Immature natural killer cell (primary cell): ENCODE results near the gene MFAP3L. TPM values are rescaled to one million over a fixed set of nuclear protein-coding genes. Genes with fewer than 3 reads are reported as not detected.

Experiments
- DNase-seq, 3 donors: peaks; one replicate each; pipeline ENCODE4 v3.0.0; 2022; ENCODE audit warnings: mixed read lengths in 1 of 3
- H3K27ac Mint-ChIP-seq, 6 donors: one replicate each; pipeline ENCODE4 v1.8.0; 2020; ENCODE audit warnings: mixed read lengths in 6 of 6, mild to moderate bottlenecking in 5 of 6, inconsistent platforms in 4 of 6, moderate library complexity in 3 of 6
- H3K27me3 Mint-ChIP-seq, 3 donors: one replicate each; pipeline ENCODE4 v1.8.0; 2020 to 2021; ENCODE audit warnings: low read depth in 3 of 3, mild to moderate bottlenecking in 3 of 3, mixed read lengths in 3 of 3, moderate library complexity in 3 of 3, inconsistent platforms in 1 of 3
- H3K36me3 Mint-ChIP-seq, 3 donors: one replicate each; pipeline ENCODE4 v1.8.0; 2020; ENCODE audit warnings: mixed read lengths in 3 of 3, inconsistent platforms in 2 of 3, mild to moderate bottlenecking in 2 of 3
- H3K4me1 Mint-ChIP-seq, 2 donors: one replicate each; pipeline ENCODE4 v1.8.0; 2020; ENCODE audit warnings: inconsistent platforms in 2 of 2, mild to moderate bottlenecking in 2 of 2, mixed read lengths in 2 of 2, moderate library complexity in 1 of 2
- H3K4me3 Mint-ChIP-seq, 5 donors: one replicate each; pipeline ENCODE4 v1.8.0; 2020; ENCODE audit warnings: mild to moderate bottlenecking in 5 of 5, mixed read lengths in 5 of 5, inconsistent platforms in 3 of 5, moderate library complexity in 3 of 5
- H3K9me3 Mint-ChIP-seq, 6 donors: one replicate each; pipeline ENCODE4 v1.8.0; 2020; ENCODE audit warnings: mild to moderate bottlenecking in 6 of 6, mixed read lengths in 6 of 6, inconsistent platforms in 4 of 6, moderate library complexity in 3 of 6
- polyA plus RNA-seq, 3 donors: library from polyadenylated mRNA; unstranded; fragments of 300-500 nt; fragmentation: Illumina TruSeq; gene quantifications; one replicate each; pipeline ENCODE4 v1.2.3, GENCODE V29; 2021

Gene MFAP3L
- polyA plus RNA-seq, 3 donors from 2014 or later: 0.63 to 3.4 (median 2.9) TPM

GRCh38 chr4:170038232-170038631, 12.0 kb upstream of the MFAP3L start:
- H3K9me3 Mint-ChIP-seq: no peaks in the 10 kb centered on the region
- H3K27me3 Mint-ChIP-seq: peaks cover 3 to 13% (median 8%) of the 10 kb centered on the region in 3 donors
- no peak overlapping the region for H3K4me3 Mint-ChIP-seq
- H3K4me1 Mint-ChIP-seq: no peaks in the 10 kb centered on the region
- no peak for DNase-seq
- no peak overlapping the region for H3K27ac Mint-ChIP-seq
- no peaks in the 10 kb centered on the region for H3K36me3 Mint-ChIP-seq

DNA sequence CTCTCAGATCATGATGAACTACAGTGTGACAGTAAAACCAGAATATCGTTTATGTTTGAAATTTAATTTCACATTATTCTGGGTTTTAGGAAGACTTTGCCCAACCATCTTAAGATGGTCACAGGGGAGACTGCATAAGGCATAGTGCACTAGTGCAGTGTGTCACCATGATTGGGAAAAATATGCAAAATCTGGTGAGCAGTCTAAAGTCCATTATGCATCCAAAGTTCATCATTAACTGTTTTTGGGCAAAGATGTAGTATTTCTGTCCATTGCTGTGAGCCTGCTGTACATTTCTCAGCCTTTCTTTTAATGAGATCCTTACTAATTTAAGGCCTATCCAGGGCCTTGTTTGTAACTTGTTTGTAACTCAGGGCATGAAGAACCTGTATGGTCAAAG, 11.3 kb upstream of the MFAP3L start:
- Mint-ChIP-seq H3K27me3 (peaks cover 0 to 15% (median 4%) of the 10 kb centered on the region in 3 donors), H3K9me3 (no peaks in the 10 kb centered on the region), H3K27ac (no peak overlapping the region), H3K4me3 (no peak overlapping the region), H3K4me1 (no peaks in the 10 kb centered on the region), H3K36me3 (no peaks in the 10 kb centered on the region)
- DNase-seq: no peak

DNA sequence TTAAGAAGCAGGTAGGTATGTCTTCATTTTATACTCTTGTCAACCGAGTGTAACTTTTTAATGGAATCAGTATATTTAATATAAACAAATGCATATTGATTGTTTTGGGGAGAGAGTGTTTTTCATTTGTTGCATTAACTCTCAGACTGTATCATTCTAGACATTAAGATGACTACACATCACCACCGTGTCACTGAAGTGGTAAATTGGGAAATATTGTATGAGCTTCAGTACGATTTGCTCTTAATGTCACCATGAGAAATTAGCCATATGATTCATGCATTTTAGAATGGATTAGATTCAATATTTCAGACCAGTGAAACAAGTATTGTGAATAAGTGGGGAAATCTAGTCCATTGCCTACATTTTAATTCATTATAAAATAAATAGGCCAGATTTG, 9.7 kb upstream of the MFAP3L start:
- no peak overlapping the region for H3K4me3 Mint-ChIP-seq
- no peak for DNase-seq
- H3K4me1 Mint-ChIP-seq: no peaks in the 10 kb centered on the region
- peaks cover 0 to 16% (median 2%) of the 10 kb centered on the region in 3 donors for H3K27me3 Mint-ChIP-seq
- no peaks in the 10 kb centered on the region for H3K36me3 Mint-ChIP-seq
- no peak overlapping the region for H3K27ac Mint-ChIP-seq
- no peaks in the 10 kb centered on the region for H3K9me3 Mint-ChIP-seq

DNA sequence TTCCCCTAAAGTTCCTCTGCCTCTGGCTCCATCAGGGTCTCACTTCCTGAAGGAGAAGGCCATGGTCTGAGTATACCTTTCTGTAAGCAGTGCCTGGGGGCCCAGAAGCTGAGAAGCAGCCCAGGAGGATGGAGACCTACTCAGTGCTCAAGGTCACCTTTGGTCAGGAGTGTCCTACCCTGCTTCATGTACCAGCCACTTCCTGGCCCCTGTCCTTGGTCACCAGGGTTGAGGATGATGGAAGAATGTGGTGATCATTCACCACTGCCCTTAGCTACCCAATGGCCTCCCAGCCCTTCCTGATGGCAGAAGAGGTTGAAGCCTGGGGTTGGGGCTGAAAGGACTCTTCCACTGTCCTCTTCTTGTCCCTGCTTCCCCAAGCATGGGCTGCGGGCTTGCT, 9.0 kb upstream of the MFAP3L start:
- DNase-seq: no peak
- H3K27me3 Mint-ChIP-seq: peaks cover 0 to 12% (median 2%) of the 10 kb centered on the region in 3 donors

GRCh38 chr4:170033999-170034398, 7.8 kb upstream of the MFAP3L start:
- DNase-seq: no peak
- no peaks in the 10 kb centered on the region for H3K4me1 Mint-ChIP-seq
- H3K9me3 Mint-ChIP-seq: no peaks in the 10 kb centered on the region
- H3K27me3 Mint-ChIP-seq: peaks cover 0 to 12% (median 0%) of the 10 kb centered on the region in 3 donors
- H3K36me3 Mint-ChIP-seq: no peaks in the 10 kb centered on the region
- no peak overlapping the region for H3K27ac Mint-ChIP-seq
- no peak overlapping the region for H3K4me3 Mint-ChIP-seq

More for the DNA sequence above, 9.0 kb upstream of the MFAP3L start:
- Mint-ChIP-seq H3K4me1 (no peaks in the 10 kb centered on the region), H3K27ac (no peak overlapping the region), H3K9me3 (no peaks in the 10 kb centered on the region), H3K36me3 (no peaks in the 10 kb centered on the region), H3K4me3 (no peak overlapping the region)

GRCh38 chr4:170030121-170030520, 3.9 kb upstream of the MFAP3L start:
- Mint-ChIP-seq H3K27ac (no peak overlapping the region), H3K27me3 (peaks cover 9 to 22% (median 14%) of the 10 kb centered on the region in 3 donors), H3K4me1 (peaks cover 8 to 20% of the 10 kb centered on the region in 2 donors), H3K9me3 (no peaks in the 10 kb centered on the region), H3K36me3 (no peaks in the 10 kb centered on the region), H3K4me3 (no peak overlapping the region)
- DNase-seq: no peak

- Mint-ChIP-seq H3K9me3 (no peaks in the 10 kb centered on the region), H3K36me3 (no peaks in the 10 kb centered on the region), H3K4me3 (peak overlapping the region; percentile 91 to 94 (median 92)), H3K27me3 (peaks cover 13 to 20% (median 14%) of the 10 kb centered on the region in 3 donors), H3K4me1 (peaks cover 8 to 23% of the 10 kb centered on the region in 2 donors), H3K27ac (peak overlapping the region; percentile 69 to 88 (median 82))
- DNase-seq: peak; percentile 91
Measured at GRCh38 chr4:170027181-170027829, 1.1 kb upstream of the MFAP3L start.

DNA sequence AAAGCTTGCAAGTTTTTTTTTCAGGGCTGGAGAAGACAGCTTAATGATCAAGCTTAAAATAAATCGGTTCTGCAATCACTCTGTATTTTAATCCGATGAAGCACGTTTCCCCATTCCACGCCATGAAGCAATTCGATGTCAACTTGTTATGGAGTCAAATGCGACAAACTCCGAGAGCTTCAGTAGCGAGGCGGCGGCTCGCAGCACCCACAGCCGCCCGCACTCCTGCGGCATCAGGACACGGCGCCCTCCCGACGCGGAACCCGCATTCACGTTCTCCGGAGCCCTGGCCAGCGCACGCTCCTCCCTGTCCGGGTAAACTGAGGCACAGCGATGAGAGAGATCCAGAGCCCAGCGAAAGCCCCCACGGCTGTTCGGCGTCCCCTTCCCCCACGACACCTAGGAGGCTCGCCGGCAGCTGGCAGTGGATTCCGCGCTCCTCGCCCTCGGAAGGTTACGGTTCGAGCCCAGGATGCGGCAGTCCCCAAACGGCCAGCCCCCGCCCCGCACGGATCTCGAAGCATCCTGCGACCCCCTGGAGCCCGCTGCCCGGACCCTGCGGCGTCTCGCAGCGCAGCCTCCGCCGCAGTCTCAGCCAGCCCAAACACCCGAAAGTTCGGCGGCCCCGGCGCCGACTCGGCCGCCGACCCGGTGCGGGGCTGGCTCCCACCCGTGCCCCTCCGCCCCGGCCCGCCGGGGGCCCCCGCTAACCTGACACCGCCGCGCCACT, 507 bp downstream of the MFAP3L start:
- H3K4me3 Mint-ChIP-seq: peak overlapping the region; percentile 82 to 87 (median 85)
- H3K4me1 Mint-ChIP-seq: peaks cover 8 to 23% of the 10 kb centered on the region in 2 donors
- no peaks in the 10 kb centered on the region for H3K9me3 Mint-ChIP-seq
- DNase-seq: peak in 2 of 3 donors; percentile 1 to 11
- peak overlapping the region in 5 of 6 donors; percentile 13 to 78 (median 32) for H3K27ac Mint-ChIP-seq
- no peaks in the 10 kb centered on the region for H3K36me3 Mint-ChIP-seq
- peaks cover 15 to 20% (median 15%) of the 10 kb centered on the region in 3 donors for H3K27me3 Mint-ChIP-seq

DNA sequence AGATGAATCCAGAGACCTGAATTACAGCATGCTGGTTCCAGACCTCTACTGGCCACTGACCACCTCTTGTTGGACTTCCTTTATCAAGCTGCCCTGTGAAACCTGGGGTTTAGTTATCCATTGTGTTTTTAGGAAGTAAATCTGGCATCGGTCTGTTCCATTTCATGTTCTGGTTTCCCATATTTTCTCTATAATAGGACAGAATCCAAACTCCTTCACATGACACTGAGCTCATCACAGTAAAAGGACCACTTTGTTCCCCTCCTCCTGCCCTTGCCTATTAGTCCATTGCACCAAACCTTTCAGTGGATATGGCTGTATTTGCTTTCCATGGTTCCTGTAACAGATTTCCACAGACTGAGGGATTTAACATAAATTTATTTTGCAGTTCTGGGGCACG, 4.0 kb downstream of the MFAP3L start:
- peaks cover 4 to 13% of the 10 kb centered on the region in 2 donors for H3K4me1 Mint-ChIP-seq
- H3K9me3 Mint-ChIP-seq: no peaks in the 10 kb centered on the region
- no peak overlapping the region for H3K27ac Mint-ChIP-seq
- H3K36me3 Mint-ChIP-seq: no peaks in the 10 kb centered on the region
- no peak for DNase-seq
- peaks cover 8 to 11% (median 11%) of the 10 kb centered on the region in 3 donors for H3K27me3 Mint-ChIP-seq
- H3K4me3 Mint-ChIP-seq: no peak overlapping the region

DNA sequence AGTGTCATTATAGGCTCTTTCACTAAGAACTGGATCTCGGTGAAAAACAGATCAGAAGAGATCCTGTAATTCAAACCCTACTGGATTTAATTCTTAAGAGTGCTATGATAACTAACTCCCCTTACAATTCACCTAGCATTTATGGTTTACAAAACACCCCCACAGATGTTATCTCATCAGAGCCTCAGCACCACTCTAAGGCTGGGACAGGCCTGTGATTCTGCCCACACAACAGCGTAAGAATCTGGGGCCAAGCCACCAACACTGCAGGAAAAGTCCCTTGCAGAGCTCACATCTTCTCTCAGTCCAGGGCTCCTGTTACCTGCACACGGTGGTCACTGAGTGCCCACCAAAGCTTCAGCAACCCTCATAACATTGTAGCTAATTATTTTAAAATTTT, 8.9 kb downstream of the MFAP3L start:
- Mint-ChIP-seq H3K27me3 (peaks cover 0 to 3% (median 2%) of the 10 kb centered on the region in 3 donors), H3K36me3 (no peaks in the 10 kb centered on the region), H3K4me1 (no peaks in the 10 kb centered on the region), H3K27ac (no peak overlapping the region), H3K9me3 (no peaks in the 10 kb centered on the region), H3K4me3 (no peak overlapping the region)
- DNase-seq: no peak

DNA sequence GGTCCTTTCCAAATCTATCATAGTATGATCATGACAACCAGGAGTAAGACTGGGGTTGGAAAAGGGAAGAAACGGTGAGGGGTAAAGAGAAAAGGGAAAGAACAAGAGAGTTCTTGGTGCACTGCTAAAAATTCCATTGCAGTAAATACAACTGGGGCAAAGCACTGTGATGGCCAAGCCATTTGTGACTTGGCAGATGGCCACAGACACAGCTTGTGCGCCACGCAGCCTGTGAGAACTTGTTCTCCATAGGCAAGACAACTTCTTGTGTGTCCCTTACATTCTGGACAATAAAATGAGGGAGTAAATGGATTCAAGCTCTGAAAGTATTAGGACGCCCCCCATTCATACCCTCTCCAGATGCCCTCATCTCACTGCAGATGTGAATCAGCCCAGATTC, 10.9 kb downstream of the MFAP3L start:
- DNase-seq: no peak
- H3K4me1 Mint-ChIP-seq: no peaks in the 10 kb centered on the region
- H3K27me3 Mint-ChIP-seq: peaks cover 0 to 4% (median 2%) of the 10 kb centered on the region in 3 donors
- H3K36me3 Mint-ChIP-seq: peaks cover 0 to 2% (median 0%) of the 10 kb centered on the region in 3 donors
- no peak overlapping the region for H3K4me3 Mint-ChIP-seq
- no peaks in the 10 kb centered on the region for H3K9me3 Mint-ChIP-seq
- H3K27ac Mint-ChIP-seq: no peak overlapping the region

DNA sequence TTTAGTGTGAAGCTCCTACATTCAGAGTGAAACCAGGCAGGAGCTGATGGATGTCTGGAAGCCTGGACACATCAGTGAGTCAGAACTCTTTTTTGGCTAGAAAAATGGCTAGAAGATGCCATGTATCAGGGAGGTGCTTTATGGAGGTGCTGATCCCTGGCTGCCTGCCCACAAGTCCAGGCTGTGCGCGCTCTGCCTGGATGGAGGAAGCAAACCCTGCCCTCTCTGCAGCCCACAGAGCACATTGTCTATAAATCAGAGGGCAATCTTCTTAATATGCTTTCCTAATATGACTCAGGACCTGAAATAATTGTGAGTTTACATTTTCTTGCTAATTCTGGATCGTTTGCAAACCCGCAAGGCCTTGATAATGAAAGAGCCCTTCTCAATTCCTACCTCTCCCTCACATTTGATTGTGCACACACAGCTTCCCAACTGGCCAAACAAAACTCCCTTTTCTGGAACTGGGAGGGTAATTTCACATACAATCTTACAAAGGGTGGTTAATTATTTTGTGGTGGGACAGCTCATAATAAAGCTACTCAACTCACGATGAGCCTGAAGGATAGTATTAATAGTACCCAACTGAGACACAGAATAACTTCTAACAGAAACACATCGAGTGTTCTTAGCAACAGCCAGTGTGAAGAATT, 11.7 kb downstream of the MFAP3L start:
- H3K36me3 Mint-ChIP-seq: peaks cover 0 to 4% (median 0%) of the 10 kb centered on the region in 3 donors
- no peak overlapping the region for H3K4me3 Mint-ChIP-seq
- H3K9me3 Mint-ChIP-seq: no peaks in the 10 kb centered on the region
- peaks cover 0 to 6% (median 3%) of the 10 kb centered on the region in 3 donors for H3K27me3 Mint-ChIP-seq
- H3K27ac Mint-ChIP-seq: no peak overlapping the region
- H3K4me1 Mint-ChIP-seq: no peaks in the 10 kb centered on the region
- DNase-seq: no peak

DNA sequence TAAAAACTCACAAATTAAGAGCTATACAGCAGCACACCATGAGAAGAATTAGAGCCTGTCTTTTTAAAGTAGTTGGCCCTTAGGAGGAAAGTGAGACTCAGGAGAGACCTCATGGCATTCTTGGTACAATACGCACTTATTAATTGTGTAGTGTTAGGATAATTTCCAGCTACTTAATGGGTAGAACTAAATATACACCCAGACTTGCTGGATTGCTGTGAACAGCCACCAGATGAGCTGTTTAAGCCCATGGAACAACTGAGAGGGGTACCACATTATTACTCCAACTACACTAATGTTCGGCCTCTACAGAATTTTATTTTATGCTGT, 13.6 kb downstream of the MFAP3L start:
- peaks cover 0 to 8% (median 8%) of the 10 kb centered on the region in 3 donors for H3K27me3 Mint-ChIP-seq
- no peak overlapping the region for H3K27ac Mint-ChIP-seq
- H3K36me3 Mint-ChIP-seq: peaks cover 0 to 4% (median 0%) of the 10 kb centered on the region in 3 donors
- no peaks in the 10 kb centered on the region for H3K9me3 Mint-ChIP-seq
- peaks cover 11 to 12% of the 10 kb centered on the region in 2 donors for H3K4me1 Mint-ChIP-seq
- no peak for DNase-seq
- H3K4me3 Mint-ChIP-seq: no peak overlapping the region
